SK-N-MC (cell line): ENCODE data around the gene CLDN6.

Experiments used
- DNase-seq: peaks from one replicate; pipeline ENCODE4 v3.0.0-alpha.2; 2011; ENCODE audit warnings: low read depth, low spot score
- H3K27ac ChIP-seq: fragments of 200-600 bp; sonication (generic); 2 replicates; pipeline ENCODE4 v1.5.1; 2016; ENCODE audit warnings: mixed run types
- H3K36me3 ChIP-seq: fragments of 200-600 bp; sonication (generic); 2 replicates; pipeline ENCODE4 v1.6.1; 2017; ENCODE audit warnings: antibody characterized with exemption, low read length, mixed read lengths; ENCODE audit not compliant: insufficient read depth
- H3K4me3 ChIP-seq: fragments of 200-600 bp; sonication (generic); 2 replicates; pipeline ENCODE4 v1.5.1; 2016
- H3K9ac ChIP-seq: fragments of 200-600 bp; sonication (generic); 2 replicates; pipeline ENCODE4 v1.8.0; 2017; ENCODE audit warnings: mixed run types, mixed read lengths; ENCODE audit not compliant: insufficient read length
- H3K9me3 ChIP-seq: fragments of 200-600 bp; sonication (generic); 2 replicates; pipeline ENCODE4 v1.6.1; 2017; ENCODE audit warnings: low read depth, mild to moderate bottlenecking, antibody characterized with exemption, low read length, moderate library complexity, mixed read lengths
- EZH2 ChIP-seq: fragments of 200-600 bp; sonication (generic); IDR thresholded peaks from one replicate; pipeline ENCODE4 v1.6.1; 2017; ENCODE audit warnings: antibody characterized with exemption
- FOXP2 ChIP-seq: optimal IDR thresholded peaks from 2 replicates; pipeline ENCODE3; 2011; ENCODE audit warnings: mild to moderate bottlenecking, moderate library complexity; ENCODE audit not compliant: insufficient read depth; ENCODE audit errors: extremely low read length, control extremely low read depth
- POLR2AphosphoS5 ChIP-seq: IDR thresholded peaks from 2 replicates; pipeline ENCODE4 v1.6.1; 2012; ENCODE audit warnings: mild to moderate bottlenecking, low read depth, low read length, borderline replicate concordance

The CLDN6 gene

GRCh38 chr16:2980227-2981176, 37.5 kb downstream of the CLDN6 start, which contains the start of gene PKMYT1:
TSS of gene PKMYT1 (minus strand) at chr16:2980446. CDS start at chr16:2979657, 789 bp downstream.
- no peak for TF ChIP-seq FOXP2
- TF ChIP-seq POLR2AphosphoS5, result peak; percentile 91
- DNase-seq, result no peak
- Histone ChIP-seq H3K4me3 (peak within 1 kb of the TSS; percentile 89), H3K9ac (peak within 1 kb of the TSS; percentile 92), H3K27ac (peak within 1 kb of the TSS; percentile 74; the same call in 1 of the 2 replicates), H3K36me3 (peaks cover 6% of the 10 kb centered on the region; the same call in 1 of the 2 replicates), H3K9me3 (no peaks in the 10 kb centered on the region)

GRCh38 chr16:2979669-2980226, 38.2 kb downstream of the CLDN6 start:
- Histone ChIP-seq H3K36me3 (peaks cover 13% of the 10 kb centered on the region; the same call in 1 of the 2 replicates), H3K9ac (peak overlapping the region; percentile 92), H3K9me3 (no peaks in the 10 kb centered on the region), H3K27ac (peak overlapping the region; percentile 64; the same call in 1 of the 2 replicates), H3K4me3 (peak overlapping the region; percentile 89)
- TF ChIP-seq FOXP2, result no peak
- no peak for TF ChIP-seq EZH2
- no peak for TF ChIP-seq POLR2AphosphoS5
- no peak for DNase-seq

- Histone ChIP-seq H3K9ac (no peak overlapping the region), H3K4me3 (no peak overlapping the region), H3K36me3 (peaks cover 17% of the 10 kb centered on the region; the same call in 1 of the 2 replicates)
Measured at GRCh38 chr16:2977440-2977839, 40.5 kb downstream of the CLDN6 start.

GRCh38 chr16:2976673-2977072, 41.3 kb downstream of the CLDN6 start:
- Histone ChIP-seq H3K36me3 (peaks cover 20% of the 10 kb centered on the region; the same call in 1 of the 2 replicates), H3K4me3 (no peak overlapping the region), H3K27ac (no peak overlapping the region), H3K9me3 (no peaks in the 10 kb centered on the region), H3K9ac (no peak overlapping the region)
- DNase-seq, result no peak
- no peak for TF ChIP-seq POLR2AphosphoS5
- TF ChIP-seq EZH2, result no peak
- no peak for TF ChIP-seq FOXP2

More at GRCh38 chr16:2977440-2977839, 40.5 kb downstream of the CLDN6 start:
- Histone ChIP-seq H3K9me3 (no peaks in the 10 kb centered on the region), H3K27ac (no peak overlapping the region)
- no peak for TF ChIP-seq POLR2AphosphoS5
- TF ChIP-seq FOXP2, result no peak
- no peak for TF ChIP-seq EZH2
- no peak for DNase-seq

GRCh38 chr16:2976201-2976600, 41.8 kb downstream of the CLDN6 start:
- TF ChIP-seq POLR2AphosphoS5 (no peak), FOXP2 (no peak), EZH2 (no peak)
- H3K27ac ChIP-seq, result no peak overlapping the region
- H3K9ac ChIP-seq, result no peak overlapping the region
- H3K9me3 ChIP-seq, result no peaks in the 10 kb centered on the region
- peaks cover 20% of the 10 kb centered on the region; the same call in 1 of the 2 replicates for H3K36me3 ChIP-seq
- DNase-seq, result no peak
- no peak overlapping the region for H3K4me3 ChIP-seq

- Histone ChIP-seq H3K36me3 (peaks cover 20% of the 10 kb centered on the region; the same call in 1 of the 2 replicates), H3K27ac (no peak overlapping the region), H3K9me3 (no peaks in the 10 kb centered on the region), H3K9ac (no peak overlapping the region), H3K4me3 (no peak overlapping the region)
- DNase-seq, result no peak
- no peak for TF ChIP-seq POLR2AphosphoS5
- TF ChIP-seq EZH2, result no peak
- TF ChIP-seq FOXP2, result no peak
Measured at GRCh38 chr16:2975161-2975795, 42.7 kb downstream of the CLDN6 start.

GRCh38 chr16:2974319-2975056, 43.5 kb downstream of the CLDN6 start:
- no peak for TF ChIP-seq EZH2
- TF ChIP-seq POLR2AphosphoS5, result no peak
- TF ChIP-seq FOXP2, result no peak
- H3K36me3 ChIP-seq, result peaks cover 20% of the 10 kb centered on the region; the same call in 1 of the 2 replicates
- no peak overlapping the region for H3K9ac ChIP-seq
- H3K27ac ChIP-seq, result no peak overlapping the region
- H3K4me3 ChIP-seq, result no peak overlapping the region
- no peak for DNase-seq
- H3K9me3 ChIP-seq, result no peaks in the 10 kb centered on the region
